Measurements from ENCODE around the gene TOMM6. TPM values are rescaled to one million over a fixed set of nuclear protein-coding genes. Genes with fewer than 3 reads are reported as not detected.

Gene TOMM6
- polyA plus RNA-seq, 1 donor, result 147 TPM

DNA sequence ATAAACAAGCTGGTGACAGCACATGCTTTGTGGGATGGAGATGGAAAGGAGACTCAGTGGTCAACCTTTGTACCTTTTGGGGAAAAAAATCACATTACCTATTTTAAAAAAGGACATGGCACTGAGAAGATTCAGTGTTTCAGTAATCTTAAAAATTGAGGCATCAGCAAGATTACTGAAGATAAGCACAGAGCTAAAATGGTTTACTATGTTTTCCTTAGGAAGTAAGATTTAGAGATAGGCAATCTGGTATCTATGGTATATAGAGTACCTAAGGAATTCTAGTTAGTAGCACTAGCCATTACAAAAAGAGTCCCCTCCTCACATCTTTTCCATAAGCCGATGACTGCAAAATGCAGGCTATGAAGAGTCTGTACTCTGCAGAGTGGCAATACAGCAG lies 35.7 kb downstream of the TOMM6 start:
- no peak for DNase-seq (ENCODE audit: low read depth)

DNA sequence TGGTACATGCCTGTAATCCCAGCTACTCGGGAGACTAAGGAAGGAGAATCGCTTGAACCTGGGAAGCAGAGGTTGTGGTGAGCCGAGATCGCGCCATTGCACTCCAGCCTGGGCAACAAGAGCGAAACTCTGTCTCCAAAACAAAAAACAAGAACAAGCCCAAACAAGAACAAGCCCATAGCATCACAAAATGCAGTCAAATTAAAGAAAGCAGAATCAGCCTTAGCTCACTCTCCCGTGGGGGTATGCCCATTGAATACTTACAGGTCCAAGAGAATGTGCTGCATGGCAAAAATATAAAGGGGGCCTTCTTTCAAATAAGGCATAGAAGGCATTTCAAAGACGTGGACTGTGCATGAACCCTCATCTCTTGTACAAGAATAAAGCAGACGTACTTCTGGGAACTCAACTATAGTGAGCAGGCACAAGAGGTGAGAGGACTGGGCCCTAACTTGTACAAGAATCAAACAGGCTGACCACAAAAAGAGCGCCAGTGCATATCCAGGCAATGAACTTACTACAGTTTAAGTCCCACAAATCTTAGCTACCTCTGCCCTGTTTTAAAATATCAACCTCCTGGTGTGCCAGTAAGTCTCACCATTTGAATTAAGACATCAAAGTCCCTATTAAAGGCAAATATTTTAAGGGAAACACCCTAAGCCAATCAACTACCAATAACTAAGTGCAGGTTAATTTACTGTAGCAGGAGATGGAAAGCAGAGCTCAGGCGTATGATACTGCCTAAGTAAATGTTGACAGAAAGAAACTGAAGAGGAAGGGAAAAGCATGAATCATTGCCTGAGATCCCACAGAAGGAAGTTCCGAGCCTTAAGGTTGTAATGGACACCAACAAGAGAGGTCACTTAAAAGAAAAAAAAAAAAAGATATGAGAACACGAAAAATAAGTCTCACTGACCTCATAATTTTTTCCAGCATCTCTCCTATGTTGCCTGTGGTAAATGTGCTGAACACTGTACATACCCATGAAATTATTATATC lies 37.4 kb downstream of the TOMM6 start:
- no peak for DNase-seq (ENCODE audit: low read depth)

DNA sequence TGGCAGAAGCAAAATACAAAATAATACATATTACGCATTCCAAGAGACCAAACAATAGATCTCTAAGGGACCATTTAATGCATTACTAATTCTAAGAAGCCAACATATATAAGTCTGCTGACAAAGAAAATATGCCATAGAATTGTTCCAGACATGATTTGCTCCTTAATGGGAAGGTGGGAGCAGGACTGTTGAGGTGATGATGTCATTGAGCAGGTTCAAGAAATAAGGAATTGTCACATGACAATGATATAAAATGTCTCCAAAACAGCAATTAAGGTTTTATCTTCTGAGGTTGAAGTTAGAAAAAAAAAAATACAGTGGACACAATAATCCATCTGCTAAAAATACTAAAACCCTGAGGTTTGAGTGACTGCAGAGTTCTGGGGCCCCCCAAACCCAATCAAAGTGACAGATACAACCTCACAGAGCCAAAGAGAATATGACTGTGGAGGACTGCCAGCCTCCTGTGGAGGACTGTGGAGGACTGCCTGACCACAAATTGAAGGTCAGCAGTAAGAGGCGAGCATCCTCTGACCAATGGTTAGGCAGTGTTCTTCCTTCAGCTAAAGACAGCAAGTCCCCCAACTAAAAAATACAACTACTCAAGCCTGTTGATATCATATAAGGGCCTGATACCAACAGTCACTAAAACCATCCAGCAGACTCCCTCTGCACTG lies 39.0 kb downstream of the TOMM6 start:
- no peak for DNase-seq (ENCODE audit: low read depth)

DNA sequence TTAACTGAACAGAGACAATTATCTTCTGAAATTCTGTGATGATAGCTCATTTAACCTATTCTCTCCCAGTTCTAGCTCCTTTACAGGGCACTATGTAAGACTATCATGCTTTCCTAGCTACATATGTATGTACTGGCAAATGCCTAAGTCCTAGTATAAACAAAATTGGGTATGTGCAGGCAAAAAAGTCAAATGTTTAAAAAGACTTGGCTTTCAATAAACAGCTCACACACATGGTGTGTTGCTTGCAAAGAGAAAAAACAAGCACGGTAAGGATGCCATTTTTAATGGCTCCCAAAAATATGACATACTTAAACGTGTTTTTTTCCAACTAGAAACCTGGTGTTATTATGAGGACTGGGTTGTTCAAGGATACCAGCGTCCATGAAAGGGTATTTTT lies 44.8 kb downstream of the TOMM6 start:
- DNase-seq (ENCODE audit: low read depth), result no peak

DNA sequence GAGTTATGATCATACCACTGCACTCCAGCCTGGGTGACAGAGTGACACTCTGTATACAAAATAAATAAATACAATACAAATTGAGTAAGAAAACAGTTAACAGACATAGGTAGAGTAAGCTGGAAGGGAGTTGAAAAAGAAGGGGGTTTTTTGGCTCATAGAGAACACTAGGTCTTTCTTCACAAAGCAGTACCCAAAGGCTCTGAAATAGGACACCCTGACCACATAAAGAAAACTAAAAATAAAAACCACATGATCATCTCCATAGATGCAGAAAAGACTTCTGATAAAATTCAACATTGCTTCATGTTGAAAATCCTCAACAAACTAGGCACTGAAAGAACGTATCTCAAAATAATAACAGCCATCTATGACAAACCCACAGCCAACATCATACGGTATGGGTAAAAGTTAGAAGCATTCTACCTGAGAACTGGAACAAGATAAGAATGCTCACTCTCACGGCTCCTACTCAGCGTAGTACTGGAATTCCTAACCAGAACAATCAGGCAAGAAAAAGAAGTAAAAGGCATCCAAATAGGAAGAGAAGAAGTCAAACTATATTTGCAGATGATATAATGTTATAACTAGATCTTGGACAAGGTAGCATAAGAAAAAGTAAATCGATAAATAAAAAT lies 48.6 kb downstream of the TOMM6 start:
- DNase-seq (ENCODE audit: low read depth), result no peak

DNA sequence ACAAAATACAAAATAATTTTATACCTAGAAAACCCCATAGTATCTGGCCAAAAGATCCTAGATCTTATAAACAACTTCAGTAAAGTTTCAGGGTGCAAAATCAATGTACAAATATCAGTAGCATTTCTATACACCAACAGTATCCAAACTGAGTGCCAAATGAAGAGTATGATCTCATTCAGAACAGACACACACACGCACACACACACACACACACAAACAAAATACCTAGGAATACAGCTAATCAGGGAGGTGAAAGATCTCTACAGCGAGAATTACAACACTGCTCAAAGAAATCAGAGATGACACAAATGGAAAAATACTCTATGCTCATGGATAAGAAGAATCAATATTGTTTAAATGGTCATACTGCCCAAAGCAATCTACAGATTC lies 49.2 kb downstream of the TOMM6 start:
- DNase-seq (ENCODE audit: low read depth), result no peak

Other genes with a start within 250 kb of the TOMM6 start
- gene FOXP4, start 241.3 kb upstream of the TOMM6 start, polyA plus RNA-seq (ENCODE audit: insufficient read length), result 15.1 TPM
- gene MDFI, start 149.2 kb upstream of the TOMM6 start, polyA plus RNA-seq (ENCODE audit: insufficient read length), result 41.3 TPM
- 5.8 TPM for gene TFEB, start 52.1 kb upstream of the TOMM6 start, polyA plus RNA-seq (ENCODE audit: insufficient read length)
- not detected for gene PGC, start 40.3 kb upstream of the TOMM6 start, polyA plus RNA-seq (ENCODE audit: insufficient read length)
- 6.3 TPM for gene FRS3, start 7.8 kb upstream of the TOMM6 start, polyA plus RNA-seq (ENCODE audit: insufficient read length)
- 3.0 TPM for gene PRICKLE4, start 6.9 kb upstream of the TOMM6 start, polyA plus RNA-seq (ENCODE audit: insufficient read length)
- gene USP49, start 107.7 kb downstream of the TOMM6 start, polyA plus RNA-seq (ENCODE audit: insufficient read length), result 5.6 TPM
- gene MED20, start 133.4 kb downstream of the TOMM6 start, polyA plus RNA-seq (ENCODE audit: insufficient read length), result 18.7 TPM
- gene BYSL, start 133.8 kb downstream of the TOMM6 start, polyA plus RNA-seq (ENCODE audit: insufficient read length), result 33.3 TPM
- 86.6 TPM for gene CCND3, start 154.1 kb downstream of the TOMM6 start, polyA plus RNA-seq (ENCODE audit: insufficient read length)